DND-41 (cell line): Measurements from ENCODE around the gene ISX.

Experiments used
- ATAC-seq: fragments of 200-7000 bp; cut with Tn5 transposase; 3 replicates; pipeline ENCODE4 v1.9.1; 2021; ENCODE audit warnings: low read depth; ENCODE audit not compliant: insufficient read depth
- DNase-seq: peaks from one replicate; pipeline ENCODE4 v3.0.0-alpha.2; 2020
- H2AFZ ChIP-seq: 2 replicates; pipeline ENCODE4 v1.6.0; 2012; ENCODE audit warnings: low read depth, low read length
- H3K27ac ChIP-seq: 2 replicates; pipeline ENCODE4 v1.5.1; 2012; ENCODE audit warnings: low read length, inconsistent platforms
- H3K27me3 ChIP-seq: fragments of 200-600 bp; sonication (generic); 2 replicates; pipeline ENCODE4 v1.6.0; 2012; ENCODE audit warnings: low read length, mild to moderate bottlenecking, inconsistent platforms; ENCODE audit not compliant: insufficient read depth, poor library complexity
- H3K36me3 ChIP-seq: 2 replicates; pipeline ENCODE4 v1.5.1; 2012; ENCODE audit warnings: low read length, inconsistent platforms; ENCODE audit not compliant: insufficient read depth
- H3K4me1 ChIP-seq: 2 replicates; pipeline ENCODE4 v1.5.1; 2012; ENCODE audit warnings: mild to moderate bottlenecking, low read length; ENCODE audit not compliant: insufficient read depth
- H3K4me2 ChIP-seq: 2 replicates; pipeline ENCODE4 v1.6.0; 2012; ENCODE audit warnings: mild to moderate bottlenecking, moderate library complexity, low read length, inconsistent platforms; ENCODE audit not compliant: insufficient read depth
- H3K4me3 ChIP-seq, 2 experiments: fragments of 200-600 bp in 1 of 2; shearing (Covaris generic) in 1 of 2; 2 replicates each; pipeline ENCODE4 v1.5.1; 2012 to 2016; ENCODE audit warnings: inconsistent platforms in 2 of 2, low read length in 2 of 2, mild to moderate bottlenecking in 2 of 2, low read depth in 1 of 2, moderate library complexity in 1 of 2
- H3K79me2 ChIP-seq: 2 replicates; pipeline ENCODE4 v1.6.0; 2012; ENCODE audit warnings: low read length, inconsistent platforms; ENCODE audit not compliant: insufficient read depth
- H3K9ac ChIP-seq: 2 replicates; pipeline ENCODE4 v1.6.0; 2012; ENCODE audit warnings: low read depth, mild to moderate bottlenecking, inconsistent platforms, low read length, moderate library complexity
- H3K9me3 ChIP-seq: 2 replicates; pipeline ENCODE4 v1.5.1; 2012; ENCODE audit warnings: low read length, moderate library complexity, mild to moderate bottlenecking, inconsistent platforms; ENCODE audit not compliant: insufficient read depth, severe bottlenecking
- H4K20me1 ChIP-seq: 2 replicates; pipeline ENCODE4 v1.6.0; 2012; ENCODE audit warnings: low read length; ENCODE audit not compliant: insufficient read depth
- EZH2 ChIP-seq: IDR thresholded peaks from 3 replicates; pipeline ENCODE4 v1.6.1; 2012; ENCODE audit warnings: borderline replicate concordance, low read depth, mild to moderate bottlenecking, moderate library complexity, low read length, inconsistent platforms; ENCODE audit not compliant: severe bottlenecking
- TF ChIP-seq, protein P1 (sequence below): IDR thresholded peaks from 2 replicates; pipeline ENCODE4 v1.5.1; 2012; ENCODE audit warnings: borderline replicate concordance, low read length, moderate library complexity, mild to moderate bottlenecking; ENCODE audit not compliant: poor library complexity, severe bottlenecking; ENCODE audit errors: extremely low read depth

ISX gene

GRCh38 chr22:35109616-35110015, 43.7 kb downstream of the ISX start:
- Histone ChIP-seq H3K4me3 (no peak overlapping the region), H3K4me1 (no peaks in the 10 kb centered on the region), H3K36me3 (no peaks in the 10 kb centered on the region), H3K9me3 (no peaks in the 10 kb centered on the region), H2AFZ (no peak overlapping the region), H3K4me2 (no peak overlapping the region), H4K20me1 (no peaks in the 10 kb centered on the region), H3K27me3 (no peaks in the 10 kb centered on the region), H3K79me2 (no peaks in the 10 kb centered on the region), H3K27ac (no peak overlapping the region), H3K9ac (no peak overlapping the region)
- ATAC-seq (no peak), DNase-seq (no peak)
- no peak for TF ChIP-seq EZH2
- TF ChIP-seq, protein P1, sequence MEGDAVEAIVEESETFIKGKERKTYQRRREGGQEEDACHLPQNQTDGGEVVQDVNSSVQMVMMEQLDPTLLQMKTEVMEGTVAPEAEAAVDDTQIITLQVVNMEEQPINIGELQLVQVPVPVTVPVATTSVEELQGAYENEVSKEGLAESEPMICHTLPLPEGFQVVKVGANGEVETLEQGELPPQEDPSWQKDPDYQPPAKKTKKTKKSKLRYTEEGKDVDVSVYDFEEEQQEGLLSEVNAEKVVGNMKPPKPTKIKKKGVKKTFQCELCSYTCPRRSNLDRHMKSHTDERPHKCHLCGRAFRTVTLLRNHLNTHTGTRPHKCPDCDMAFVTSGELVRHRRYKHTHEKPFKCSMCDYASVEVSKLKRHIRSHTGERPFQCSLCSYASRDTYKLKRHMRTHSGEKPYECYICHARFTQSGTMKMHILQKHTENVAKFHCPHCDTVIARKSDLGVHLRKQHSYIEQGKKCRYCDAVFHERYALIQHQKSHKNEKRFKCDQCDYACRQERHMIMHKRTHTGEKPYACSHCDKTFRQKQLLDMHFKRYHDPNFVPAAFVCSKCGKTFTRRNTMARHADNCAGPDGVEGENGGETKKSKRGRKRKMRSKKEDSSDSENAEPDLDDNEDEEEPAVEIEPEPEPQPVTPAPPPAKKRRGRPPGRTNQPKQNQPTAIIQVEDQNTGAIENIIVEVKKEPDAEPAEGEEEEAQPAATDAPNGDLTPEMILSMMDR: no peak

- H3K9me3 ChIP-seq: no peaks in the 10 kb centered on the region
- ATAC-seq (no peak), DNase-seq (no peak)
- no peaks in the 10 kb centered on the region for H3K36me3 ChIP-seq
- no peaks in the 10 kb centered on the region for H3K79me2 ChIP-seq
- no peak overlapping the region for H3K27ac ChIP-seq
- no peak for TF ChIP-seq EZH2
- TF ChIP-seq, protein P1: no peak
- no peaks in the 10 kb centered on the region for H3K4me1 ChIP-seq
- no peaks in the 10 kb centered on the region for H4K20me1 ChIP-seq
- no peaks in the 10 kb centered on the region for H3K27me3 ChIP-seq
- H3K4me3 ChIP-seq: no peak overlapping the region
- H2AFZ ChIP-seq: no peak overlapping the region
- no peak overlapping the region for H3K4me2 ChIP-seq
- H3K9ac ChIP-seq: no peak overlapping the region
These were observed 45.3 kb downstream of the ISX start for GRCh38 chr22:35111244-35111643.

DNA sequence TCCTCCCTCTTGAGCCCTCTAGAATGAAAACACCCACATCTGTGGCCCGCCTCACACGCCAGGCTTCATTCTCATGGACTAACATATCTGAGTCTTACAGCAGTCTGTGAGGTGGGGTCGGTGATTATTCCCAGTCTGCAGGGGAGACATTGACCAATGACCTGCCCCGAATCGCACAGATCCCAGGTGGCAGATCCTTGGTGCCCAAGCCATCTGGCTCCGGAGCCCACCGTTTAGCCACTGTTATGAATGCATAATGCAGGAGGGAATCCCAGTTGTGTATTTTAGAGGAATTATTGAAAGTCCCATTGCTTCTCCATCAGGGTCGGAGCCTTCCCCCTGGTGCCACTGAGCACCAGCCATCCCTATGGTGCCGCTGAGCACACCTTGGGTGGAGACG, 47.4 kb downstream of the ISX start:
- ATAC-seq: no peak

More for the DNA sequence above, 47.4 kb downstream of the ISX start:
- no peaks in the 10 kb centered on the region for H3K4me1 ChIP-seq
- H3K9ac ChIP-seq: no peak overlapping the region
- TF ChIP-seq, protein P1: no peak
- TF ChIP-seq EZH2: no peak
- H2AFZ ChIP-seq: no peak overlapping the region
- no peaks in the 10 kb centered on the region for H4K20me1 ChIP-seq
- H3K9me3 ChIP-seq: no peaks in the 10 kb centered on the region
- no peak overlapping the region for H3K4me2 ChIP-seq
- no peak overlapping the region for H3K27ac ChIP-seq
- no peaks in the 10 kb centered on the region for H3K27me3 ChIP-seq
- no peaks in the 10 kb centered on the region for H3K79me2 ChIP-seq
- no peak overlapping the region for H3K4me3 ChIP-seq
- no peaks in the 10 kb centered on the region for H3K36me3 ChIP-seq
- DNase-seq: no peak
